OCI-LY7 (cell line): ENCODE data around the gene BAG5.

Experiments
- CTCF ChIP-seq: fragments of 200-600 bp; sonication (generic); conservative IDR thresholded peaks from 2 replicates; pipeline ENCODE4 v1.5.1; 2014; ENCODE audit warnings: mild to moderate bottlenecking, antibody characterized with exemption, low read length, moderate library complexity, mixed read lengths
- EZH2phosphoT487 ChIP-seq: fragments of 200-600 bp; sonication (generic); IDR thresholded peaks from 2 replicates; pipeline ENCODE4 v1.6.1; 2018; ENCODE audit warnings: low read depth, borderline replicate concordance, mild to moderate bottlenecking, mixed run types, antibody characterized with exemption, low read length, moderate library complexity, mixed read lengths

GRCh38 chr14:103518422-103519042, 43.9 kb downstream of the BAG5 start:
- peak; percentile 90 for TF ChIP-seq CTCF
- TF ChIP-seq EZH2phosphoT487 = no peak
